NCI-H1048 (cell line): Measurements from ENCODE around the gene PNPLA5.

Experiments
- DNase-seq: peaks from one replicate; lab custom pipeline; 2025; lab: John Stamatoyannopoulos, UW

PNPLA5 gene

DNA sequence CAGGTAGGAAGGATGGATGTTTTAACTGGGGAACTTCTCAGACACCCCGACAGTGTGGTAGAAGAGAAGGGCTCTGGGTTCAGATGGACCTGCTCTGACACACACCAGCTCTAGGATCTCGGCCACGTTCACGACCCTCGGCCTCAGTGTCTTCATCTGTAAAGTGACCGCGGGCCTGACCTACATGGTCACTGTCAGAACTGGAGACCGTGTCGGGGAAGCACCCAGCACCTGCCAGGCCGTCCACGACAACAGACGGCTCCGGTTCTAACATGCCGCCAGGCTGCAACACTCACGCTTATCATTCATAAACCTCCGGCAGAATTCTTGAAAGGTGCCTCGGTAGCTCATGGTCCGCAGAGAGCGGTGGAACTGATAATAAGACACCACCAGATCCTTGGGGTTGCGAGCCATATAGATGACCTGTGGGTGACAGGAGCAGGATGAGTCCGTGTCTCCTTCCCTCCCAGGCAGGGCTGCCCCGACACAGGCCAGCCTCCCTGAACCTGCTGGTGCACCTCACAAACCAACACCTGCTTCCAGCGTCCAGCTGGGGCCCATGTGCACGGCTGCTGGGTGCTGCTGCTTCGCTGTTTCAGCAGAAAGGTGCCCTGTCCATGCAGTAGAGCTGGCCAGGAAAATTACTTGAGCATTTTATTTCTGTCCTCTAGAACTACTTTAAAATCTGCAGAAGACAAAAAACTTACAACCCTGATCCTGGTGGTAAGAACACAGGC, 53.1 kb downstream of the PNPLA5 start:
- no peak for DNase-seq

DNA sequence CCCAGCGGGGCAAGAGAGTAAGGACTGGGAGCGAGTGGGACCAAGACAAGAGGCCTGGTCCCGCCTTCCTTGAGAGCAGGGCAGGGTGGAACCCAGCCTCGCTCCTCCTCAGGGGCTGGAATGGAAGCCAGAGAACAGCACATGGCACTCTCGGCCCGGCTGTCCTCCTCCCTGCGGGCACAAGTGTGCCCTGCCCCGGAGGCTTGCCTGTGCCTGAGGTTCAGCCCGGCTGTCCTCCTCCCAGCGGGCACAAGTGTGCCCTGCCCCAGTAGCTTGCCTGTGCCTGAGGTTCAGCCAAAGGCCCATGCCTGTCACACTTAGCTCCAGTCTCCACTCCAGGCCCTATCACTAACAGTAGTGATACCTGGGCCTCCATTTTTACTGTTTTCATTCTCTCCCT, 53.7 kb downstream of the PNPLA5 start:
- no peak for DNase-seq

DNA sequence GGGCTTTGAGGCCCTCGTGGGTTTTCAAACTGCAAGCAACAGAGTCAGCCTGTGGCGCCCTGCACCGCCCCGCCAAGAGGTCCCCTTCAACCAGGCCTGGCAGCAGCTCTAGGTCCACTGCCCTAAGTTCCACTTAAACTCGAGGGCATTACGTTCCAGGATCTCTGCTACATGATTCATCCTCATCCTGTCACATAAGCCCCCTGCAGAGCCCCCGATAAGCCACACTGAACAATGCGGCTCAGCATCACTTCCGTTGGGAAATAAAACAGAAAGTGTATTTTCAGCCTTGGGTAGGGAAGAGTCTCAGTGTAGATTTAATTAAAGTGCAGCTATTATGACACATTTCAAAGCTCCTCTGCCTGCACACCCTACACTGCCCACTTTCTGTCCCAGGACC, 54.1 kb downstream of the PNPLA5 start:
- no peak for DNase-seq

DNA sequence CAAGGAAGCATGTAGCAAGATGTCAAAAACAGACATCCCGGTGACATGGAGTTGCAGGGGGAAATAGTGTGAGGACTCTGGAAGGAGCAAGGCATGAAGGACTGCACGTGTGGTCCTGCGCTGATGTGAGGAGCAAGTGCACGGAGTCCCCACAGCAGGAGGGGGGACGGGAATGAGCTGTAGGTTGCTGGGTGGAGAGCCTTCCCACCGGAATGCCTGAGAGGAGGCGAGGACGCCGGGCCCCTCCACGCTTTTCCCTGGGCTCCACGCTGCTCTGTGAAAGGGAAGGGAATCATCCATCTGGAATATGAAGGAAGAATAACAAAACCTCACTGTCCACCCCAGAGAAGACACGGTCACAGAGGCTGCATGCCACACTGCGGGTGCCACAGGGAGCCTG, 56.1 kb downstream of the PNPLA5 start:
- no peak for DNase-seq

DNA sequence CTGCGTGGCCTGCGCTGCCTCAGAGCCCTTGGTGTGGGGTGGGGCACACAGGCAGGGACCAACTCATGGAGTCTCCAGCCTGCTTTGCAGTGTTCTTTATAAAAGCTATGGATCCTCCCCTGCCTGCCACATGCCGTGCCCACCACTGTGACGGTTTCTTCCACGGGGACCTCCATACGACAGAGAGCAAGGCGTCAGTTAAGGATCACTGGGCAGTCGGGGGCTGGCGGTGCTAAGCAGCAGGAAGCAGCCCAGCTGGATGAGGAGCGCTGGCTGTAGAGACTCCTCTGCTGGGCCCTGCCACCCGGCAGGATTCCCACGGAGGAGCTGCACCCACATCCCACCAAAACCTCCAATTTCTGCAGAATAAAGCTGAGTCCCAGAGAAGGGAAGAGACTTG, 56.6 kb downstream of the PNPLA5 start:
- DNase-seq: no peak

DNA sequence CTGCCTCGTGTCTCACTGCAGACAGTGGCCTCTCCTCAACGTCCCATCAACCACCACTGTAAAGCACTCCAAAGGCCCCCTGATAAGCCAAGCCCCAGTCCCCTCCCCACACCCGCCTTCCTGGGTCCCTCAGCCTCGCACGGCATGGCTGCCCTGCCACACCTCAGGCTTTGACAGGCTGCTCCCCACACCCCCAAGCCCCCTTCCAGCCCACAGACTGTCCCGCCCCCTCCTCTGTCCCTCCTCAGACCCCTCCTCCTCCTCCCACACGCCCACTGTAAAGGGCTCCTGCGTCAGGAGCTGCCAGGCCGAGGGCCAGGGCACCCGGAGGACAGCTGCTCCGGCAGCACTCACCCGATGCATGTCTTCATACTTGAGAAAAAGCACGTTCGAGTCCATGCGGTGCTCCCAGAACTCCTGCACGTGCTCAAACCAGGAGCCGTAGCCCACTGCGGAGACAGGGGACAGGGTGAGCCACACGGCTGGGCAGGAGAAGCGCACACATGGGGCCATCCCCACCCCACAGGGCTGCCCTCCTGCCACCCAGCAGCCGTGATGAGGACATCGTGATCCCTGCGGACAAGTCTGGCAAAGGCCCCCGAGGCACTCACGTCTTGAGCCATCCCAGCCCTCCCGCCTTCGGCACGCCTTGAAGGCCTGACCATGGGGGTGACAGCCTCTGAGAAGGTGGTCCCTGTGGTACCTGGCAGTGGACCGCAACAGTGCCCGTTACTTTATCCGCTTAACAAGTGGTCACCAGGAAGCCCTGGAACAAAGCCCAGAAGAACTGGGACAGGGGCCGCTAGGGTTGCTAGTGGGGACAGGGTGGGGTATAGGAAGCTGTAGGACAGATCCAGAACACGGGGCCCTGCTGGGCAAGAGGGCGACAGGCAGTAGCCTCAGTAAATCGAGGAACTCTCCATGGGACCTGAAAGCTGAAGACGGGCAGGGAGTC, 58.2 kb downstream of the PNPLA5 start:
- DNase-seq: no peak

DNA sequence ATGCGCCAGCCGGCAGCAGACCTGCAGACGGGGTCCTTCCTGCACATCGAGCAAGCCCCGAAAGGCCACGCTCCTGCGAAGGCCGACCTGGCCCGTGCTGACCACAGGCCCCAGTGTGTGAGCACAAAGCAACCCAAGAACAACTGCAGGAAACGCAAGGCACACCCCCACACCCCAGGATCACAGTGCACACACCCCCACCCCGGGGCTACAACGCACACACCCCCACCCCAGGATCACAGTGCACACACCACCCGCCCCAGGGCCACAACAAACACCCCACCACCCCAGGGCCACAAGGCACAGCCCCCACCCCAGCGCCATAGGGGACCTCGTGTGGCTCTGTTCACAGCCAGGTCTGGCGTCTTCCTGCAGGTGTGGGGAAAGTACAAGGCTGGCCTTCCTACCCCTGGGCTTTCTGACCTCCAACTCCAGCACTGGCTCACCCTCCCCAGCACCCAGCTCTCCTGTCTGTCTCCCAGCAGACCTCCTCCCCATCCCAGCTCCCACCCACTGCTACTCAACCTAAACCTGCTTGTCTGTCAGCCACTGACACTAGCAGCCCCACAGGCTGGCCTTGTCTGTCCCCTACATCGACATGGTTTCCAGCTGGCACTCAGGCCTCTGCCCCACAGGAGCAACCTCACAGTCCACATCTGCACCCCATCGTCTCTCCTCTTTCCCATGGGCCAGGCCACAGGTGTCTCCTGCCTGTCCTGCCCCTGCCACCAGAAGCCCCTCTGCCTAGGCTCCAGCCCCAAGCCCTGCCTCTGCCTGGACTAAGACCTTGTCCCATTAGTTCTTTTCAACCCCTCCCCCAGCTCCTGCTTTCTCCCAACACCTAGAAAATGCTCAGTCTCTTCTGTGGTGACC, 59.2 kb downstream of the PNPLA5 start:
- no peak for DNase-seq

DNA sequence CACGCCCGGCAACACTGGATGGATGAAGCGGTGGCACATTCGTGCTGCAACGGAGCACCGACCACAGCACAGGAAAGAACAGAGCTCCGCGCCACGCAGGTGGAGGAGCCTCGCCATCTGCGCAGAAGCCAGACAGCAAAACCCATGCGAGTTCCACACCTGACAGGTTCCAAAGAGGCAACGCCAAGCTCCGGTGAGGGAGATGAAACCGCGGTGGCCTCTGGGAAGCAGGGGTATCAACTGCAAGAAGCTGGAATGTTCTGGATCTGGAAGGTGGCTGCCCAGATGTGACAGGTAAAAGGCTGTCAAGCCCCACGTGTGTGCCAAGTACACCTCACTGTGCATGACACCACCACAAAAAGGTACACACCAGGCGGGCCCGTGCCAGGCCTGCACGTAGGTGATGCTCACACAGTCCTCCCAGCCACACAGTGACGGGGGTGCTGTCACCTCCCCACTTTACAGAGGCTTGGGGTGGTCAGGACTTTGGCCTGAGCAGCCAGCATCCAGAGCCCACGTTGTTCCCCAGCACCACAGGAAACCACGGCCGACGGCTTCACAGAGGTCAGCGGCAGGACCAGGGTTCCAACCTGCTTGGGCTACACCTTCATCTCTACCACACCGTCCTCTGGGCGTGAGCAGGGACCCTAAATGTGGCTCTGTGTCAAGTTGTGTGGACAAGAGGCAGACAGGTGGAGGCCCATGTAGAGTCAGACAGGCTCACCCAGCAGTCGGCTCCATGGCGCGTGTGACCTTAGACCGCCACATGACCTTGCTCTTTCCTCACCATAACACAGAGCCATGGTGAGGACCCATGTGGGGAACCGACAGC, 60.0 kb downstream of the PNPLA5 start:
- no peak for DNase-seq

DNA sequence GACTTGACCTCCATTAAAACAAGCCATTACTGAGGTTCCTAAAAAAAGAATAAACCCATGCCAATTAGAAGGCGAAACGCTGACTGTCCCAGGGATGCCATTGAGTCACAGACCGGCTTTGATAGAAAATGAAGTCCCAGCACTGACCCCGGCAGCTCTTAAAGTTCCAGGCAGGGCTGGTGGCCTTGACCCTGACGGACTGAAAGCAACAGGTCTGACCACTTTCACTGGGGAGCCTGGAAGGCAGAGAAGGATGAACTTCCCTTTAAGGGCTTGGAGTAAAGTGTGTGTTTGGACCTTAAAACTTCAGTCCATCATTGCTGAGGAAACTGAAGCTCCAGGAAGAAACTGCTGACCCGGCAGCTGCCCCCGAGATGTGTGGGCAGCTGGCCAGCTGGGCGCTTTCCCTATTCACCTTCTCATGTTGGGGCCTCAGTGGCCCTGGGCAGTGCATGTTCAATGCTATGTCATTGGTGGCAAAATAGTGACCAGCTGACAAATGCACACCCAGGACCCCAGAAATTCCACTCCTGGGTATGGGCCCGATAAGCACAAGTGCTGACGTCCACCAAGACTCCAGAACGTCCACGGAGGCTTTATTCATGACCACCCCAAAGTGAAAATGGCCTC, 60.8 kb downstream of the PNPLA5 start:
- no peak for DNase-seq

DNA sequence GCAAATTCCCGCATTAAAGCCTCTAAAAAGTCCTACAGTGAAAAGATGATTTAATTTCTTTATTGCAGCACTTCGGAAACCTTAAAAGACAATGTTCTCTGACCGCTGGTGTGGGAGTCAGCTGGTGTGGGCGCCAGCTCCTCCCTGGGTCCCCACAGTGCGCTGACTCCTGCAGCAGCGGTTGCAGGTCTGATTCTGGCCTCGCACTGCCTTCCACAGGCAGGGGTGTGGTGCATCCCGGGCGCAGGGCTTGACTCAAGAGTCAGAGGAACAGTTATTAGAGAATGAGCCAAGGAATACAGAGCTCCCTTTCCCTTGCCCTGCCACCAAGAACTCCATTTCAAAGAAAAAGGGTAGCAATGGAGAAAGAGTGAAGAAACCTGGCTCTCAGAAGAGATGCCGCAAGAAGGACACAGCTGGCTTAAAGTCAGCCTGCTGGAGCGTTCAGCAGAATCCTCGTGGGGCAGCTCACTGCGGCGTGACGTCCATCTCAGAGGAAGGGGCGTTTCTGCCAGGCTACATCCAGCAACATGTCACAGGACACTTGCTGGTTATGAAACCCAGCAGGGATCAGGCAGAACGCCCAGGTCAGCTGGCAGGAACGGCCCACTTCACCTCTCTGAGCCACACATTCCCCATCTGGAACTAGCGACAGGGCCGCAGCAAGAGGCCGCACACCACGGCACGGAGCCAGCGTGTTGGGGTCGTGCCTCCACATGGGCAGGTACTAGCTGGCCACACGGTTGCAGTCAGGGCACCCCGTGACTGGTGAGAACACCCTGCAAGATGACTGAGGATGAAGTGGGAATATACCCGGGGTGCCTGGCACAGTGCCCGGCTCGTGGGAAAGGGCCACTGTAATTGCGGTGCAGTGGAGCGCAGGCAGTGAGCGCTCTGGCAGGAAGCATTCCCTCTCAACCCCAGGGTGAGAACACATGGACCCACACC, 61.6 kb downstream of the PNPLA5 start:
- DNase-seq: no peak
